HG02678 (cell line): Measurements from ENCODE around the gene CHST13.

ENCODE experiments used
- ATAC-seq: cut with Tn5 transposase; IDR thresholded peaks from one replicate; pipeline ENCODE4 v1.9.1; 2021; ENCODE audit warnings: mild to moderate bottlenecking, moderate library complexity; ENCODE audit not compliant: unreplicated experiment

CHST13 gene

GRCh38 chr3:126540342-126540849 lies 16.4 kb downstream of the CHST13 start:
- no peak for ATAC-seq

GRCh38 chr3:126540951-126541627 lies 17.1 kb downstream of the CHST13 start:
- no peak for ATAC-seq

- no peak for ATAC-seq
Measured at GRCh38 chr3:126541628-126542339, 17.8 kb downstream of the CHST13 start.

GRCh38 chr3:126542340-126543241 lies 18.6 kb downstream of the CHST13 start:
- ATAC-seq: no peak

GRCh38 chr3:126543457-126544061 lies 19.6 kb downstream of the CHST13 start:
- no peak for ATAC-seq

- ATAC-seq: no peak
Measured at GRCh38 chr3:126544596-126545281, 20.8 kb downstream of the CHST13 start.

- ATAC-seq: no peak
Measured at GRCh38 chr3:126545544-126545943, 21.6 kb downstream of the CHST13 start.

- no peak for ATAC-seq
Measured at GRCh38 chr3:126546013-126546412, 22.1 kb downstream of the CHST13 start.

GRCh38 chr3:126546549-126547239 lies 22.7 kb downstream of the CHST13 start:
- ATAC-seq: no peak

- no peak for ATAC-seq
Measured at GRCh38 chr3:126547721-126548120, 23.8 kb downstream of the CHST13 start.

- no peak for ATAC-seq
Measured at GRCh38 chr3:126548556-126549466, 24.9 kb downstream of the CHST13 start.

GRCh38 chr3:126549861-126550487 lies 26.0 kb downstream of the CHST13 start:
- no peak for ATAC-seq

GRCh38 chr3:126550488-126551051 lies 26.6 kb downstream of the CHST13 start:
- ATAC-seq: no peak

- no peak for ATAC-seq
Measured at GRCh38 chr3:126551121-126551838, 27.3 kb downstream of the CHST13 start.

- no peak for ATAC-seq
Measured at GRCh38 chr3:126551839-126552687, 28.1 kb downstream of the CHST13 start.

GRCh38 chr3:126552688-126553283 lies 28.8 kb downstream of the CHST13 start:
- ATAC-seq: no peak
